GM12872 (cell line): Measurements from ENCODE around the gene DNAJC1.

ENCODE experiments used
- TF ChIP-seq, protein P1 (sequence below): IDR thresholded peaks from 3 replicates; pipeline ENCODE4 v1.5.1; 2011; ENCODE audit warnings: low read depth, mild to moderate bottlenecking, low read length, moderate library complexity; ENCODE audit not compliant: insufficient read depth

DNAJC1 gene

GRCh38 chr10:21953585-21954057 lies 49.9 kb downstream of the DNAJC1 start:
- TF ChIP-seq, protein P1, sequence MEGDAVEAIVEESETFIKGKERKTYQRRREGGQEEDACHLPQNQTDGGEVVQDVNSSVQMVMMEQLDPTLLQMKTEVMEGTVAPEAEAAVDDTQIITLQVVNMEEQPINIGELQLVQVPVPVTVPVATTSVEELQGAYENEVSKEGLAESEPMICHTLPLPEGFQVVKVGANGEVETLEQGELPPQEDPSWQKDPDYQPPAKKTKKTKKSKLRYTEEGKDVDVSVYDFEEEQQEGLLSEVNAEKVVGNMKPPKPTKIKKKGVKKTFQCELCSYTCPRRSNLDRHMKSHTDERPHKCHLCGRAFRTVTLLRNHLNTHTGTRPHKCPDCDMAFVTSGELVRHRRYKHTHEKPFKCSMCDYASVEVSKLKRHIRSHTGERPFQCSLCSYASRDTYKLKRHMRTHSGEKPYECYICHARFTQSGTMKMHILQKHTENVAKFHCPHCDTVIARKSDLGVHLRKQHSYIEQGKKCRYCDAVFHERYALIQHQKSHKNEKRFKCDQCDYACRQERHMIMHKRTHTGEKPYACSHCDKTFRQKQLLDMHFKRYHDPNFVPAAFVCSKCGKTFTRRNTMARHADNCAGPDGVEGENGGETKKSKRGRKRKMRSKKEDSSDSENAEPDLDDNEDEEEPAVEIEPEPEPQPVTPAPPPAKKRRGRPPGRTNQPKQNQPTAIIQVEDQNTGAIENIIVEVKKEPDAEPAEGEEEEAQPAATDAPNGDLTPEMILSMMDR, result peak; percentile 44

DNA sequence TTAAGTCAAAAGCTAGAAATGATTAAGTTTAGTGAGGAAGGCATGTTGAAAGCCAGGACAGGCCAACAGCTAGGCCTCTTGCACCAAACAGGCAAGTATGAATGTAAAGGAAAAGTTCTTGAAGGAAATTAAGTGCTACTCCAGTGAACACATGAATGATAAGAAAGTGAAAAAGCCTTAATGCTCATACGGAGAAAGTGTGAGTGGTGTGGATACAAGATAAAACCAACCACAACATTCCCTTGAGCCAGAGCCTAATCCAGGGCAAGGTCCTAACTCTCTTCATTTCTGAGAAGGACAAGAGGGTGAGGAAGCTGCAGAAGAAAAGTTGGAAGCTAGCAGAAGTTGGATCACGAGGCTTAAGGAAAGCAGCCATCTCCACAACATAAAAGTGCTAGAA lies 53.0 kb downstream of the DNAJC1 start:
- TF ChIP-seq, protein P1, result no peak

DNA sequence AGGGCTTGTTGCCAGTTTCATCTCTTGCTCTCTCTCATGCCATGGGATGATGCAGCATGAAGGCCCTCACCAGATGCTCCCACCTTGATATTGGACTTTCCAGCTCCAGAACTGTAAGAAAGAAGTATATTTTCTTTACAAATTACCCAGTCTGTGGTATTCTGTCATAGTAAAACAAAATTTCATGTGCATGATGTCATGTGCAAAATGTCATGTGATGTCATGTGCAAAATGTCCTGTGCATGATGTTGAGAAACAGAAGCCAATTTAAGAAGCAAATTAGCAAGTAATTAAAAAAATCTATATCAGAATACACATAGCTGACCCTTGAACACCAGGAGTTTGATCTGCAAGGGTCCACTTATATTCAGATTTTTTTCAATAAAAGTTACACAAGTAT lies 56.6 kb downstream of the DNAJC1 start:
- TF ChIP-seq, protein P1, result no peak

DNA sequence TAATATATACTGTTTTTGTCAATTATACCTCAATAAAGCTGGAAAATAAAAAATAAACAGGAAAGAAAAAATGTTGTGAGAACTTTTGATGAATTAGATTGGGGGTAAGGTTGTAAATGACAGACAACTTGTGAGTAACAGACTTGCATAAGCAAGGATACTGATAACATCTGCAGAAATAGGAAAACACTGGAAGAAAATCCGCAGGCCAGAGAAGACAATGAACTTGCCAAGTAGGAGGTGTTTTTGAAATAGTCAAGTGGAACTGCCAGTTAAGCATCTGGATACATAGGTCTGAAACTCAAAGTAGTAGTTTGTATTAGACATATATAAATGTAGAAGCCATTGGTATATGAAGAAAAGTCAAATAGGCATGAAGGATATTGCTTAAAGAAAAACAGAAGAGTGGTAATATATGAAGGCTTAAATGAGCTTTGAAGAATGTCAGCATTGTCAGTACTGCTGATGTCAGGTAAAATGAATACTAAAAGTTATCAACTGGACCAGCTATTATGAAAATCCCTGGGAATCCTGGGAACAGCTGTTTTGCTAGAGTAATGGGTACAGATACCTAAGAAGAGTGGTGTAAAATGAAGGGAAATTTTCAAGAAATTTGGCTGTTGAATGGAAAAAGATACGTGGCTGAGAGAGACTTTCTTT lies 58.7 kb downstream of the DNAJC1 start:
- TF ChIP-seq, protein P1, result no peak

GRCh38 chr10:21943633-21944265 lies 59.8 kb downstream of the DNAJC1 start:
- TF ChIP-seq, protein P1, result no peak

DNA sequence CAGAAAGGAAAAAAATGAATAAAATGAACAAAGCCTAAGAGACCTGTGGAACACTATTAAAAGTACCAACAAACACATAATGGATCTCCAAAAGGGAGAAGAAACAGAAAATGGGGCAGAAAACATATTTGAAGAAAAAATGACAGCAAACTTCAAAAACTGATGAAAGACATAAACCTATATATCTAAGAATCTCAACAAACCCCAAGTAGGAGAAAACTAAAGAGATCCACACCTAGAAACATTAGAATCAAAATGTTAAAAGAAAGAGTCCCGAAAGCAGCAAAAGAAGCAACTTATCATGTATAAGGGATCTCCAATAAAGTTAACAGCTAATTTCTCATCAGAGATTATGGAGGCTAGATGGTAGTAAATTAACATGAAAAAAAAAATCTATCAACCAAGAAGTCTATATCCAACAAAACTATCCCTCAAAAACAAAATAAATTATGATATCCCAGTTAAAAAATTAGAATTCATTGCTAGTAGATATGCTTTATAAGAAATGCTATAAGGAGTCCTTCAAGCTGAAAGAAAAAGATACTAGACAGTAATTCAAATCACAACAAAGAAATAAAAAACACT lies 68.0 kb downstream of the DNAJC1 start:
- TF ChIP-seq, protein P1, result no peak

DNA sequence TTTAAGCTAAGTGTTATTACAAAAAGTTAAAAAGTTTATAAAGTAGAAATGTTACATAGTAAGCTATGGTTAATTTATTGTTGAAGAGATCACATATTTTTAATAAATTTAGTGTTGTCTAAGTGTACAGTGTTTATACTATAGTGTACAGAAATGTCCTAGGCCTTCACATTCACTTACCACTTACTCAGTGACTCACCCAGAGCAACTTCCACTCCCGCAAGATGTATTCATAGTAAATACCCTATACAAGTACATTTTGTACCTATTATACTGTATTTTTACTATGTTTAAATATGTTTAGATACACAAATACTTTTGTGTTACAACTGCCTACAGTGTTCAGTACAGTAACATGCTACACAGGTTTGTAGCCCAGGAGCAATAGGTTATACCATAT lies 69.2 kb downstream of the DNAJC1 start:
- TF ChIP-seq, protein P1, result no peak
